Psoas muscle (tissue), 8 donors: ENCODE measurements around the gene SLC44A1. TPM values are rescaled to one million over a fixed set of nuclear protein-coding genes. Genes with fewer than 3 reads are reported as not detected.

Experiments used
- ATAC-seq, 4 donors: fragments of 200-7000 bp; cut with Tn5 transposase; one replicate each; pipeline ENCODE4 v1.9.1; 2020; ENCODE audit warnings: moderate library complexity in 3 of 4, mild to moderate bottlenecking in 2 of 4
- DNase-seq, 2 donors: peaks; one replicate each; pipeline ENCODE4 v3.0.0-alpha.2; 2020
- H3K27ac ChIP-seq: fragments of 200-600 bp; one replicate; pipeline ENCODE4 v1.8.0; 2022
- H3K27me3 ChIP-seq, 3 donors: fragments of 200-600 bp in 1 of 3; one replicate each; pipeline versions ENCODE4 v1.6.1 to v1.8.0; 2013 to 2022; ENCODE audit warnings: low read length in 2 of 3, mild to moderate bottlenecking in 2 of 3, moderate library complexity in 1 of 3; ENCODE audit not compliant: insufficient read depth in 3 of 3
- H3K36me3 ChIP-seq, 2 donors: fragments of 200-600 bp in 1 of 2; one replicate each; pipeline versions ENCODE4 v1.6.1 to v1.8.0; 2013 to 2022; ENCODE audit warnings: low read depth in 1 of 2, mild to moderate bottlenecking in 1 of 2, moderate library complexity in 1 of 2; ENCODE audit not compliant: insufficient read depth in 1 of 2
- H3K4me1 ChIP-seq: fragments of 200-600 bp; one replicate; pipeline ENCODE4 v1.8.0; 2022
- H3K4me3 ChIP-seq: fragments of 200-600 bp; one replicate; pipeline ENCODE4 v1.8.0; 2022; ENCODE audit warnings: mild to moderate bottlenecking
- H3K9me3 ChIP-seq: fragments of 200-600 bp; one replicate; pipeline ENCODE4 v1.8.0; 2022
- CTCF ChIP-seq: fragments of 200-600 bp; IDR thresholded peaks from one replicate; pipeline ENCODE4 v1.8.0; 2022; ENCODE audit warnings: antibody characterized with exemption
- WGBS, 3 donors: extraction: QIAGEN DNeasy Blood & Tissue Kit; methylation state at CpG; one replicate each; pipeline versions ENCODE4 v1.1.6 to v1.1.7; 2013; 5-methylcytosine and 5-hydroxymethylcytosine counted together
- intact Hi-C, 2 donors: fragments of 100-400 bp; cut with DNase I; formaldehyde crosslinking; loops; one replicate each; pipeline versions ENCODE4 v1.11.0 to v1.14.2; 2022
- polyA plus RNA-seq, 3 donors: library from polyadenylated mRNA; stranded (reverse); fragments of 200-250 nt; gene quantifications; one replicate each; pipeline ENCODE4 v1.2.3, GENCODE V29; 2013
- total RNA-seq, 4 donors: library from RNA; stranded (reverse); fragmentation: NEBNext Ultra II Directional in 2 of 4; extraction: Animal tissue kit (Norgen Biotek cat#: 25700) in 2 of 4; gene quantifications; one replicate each; pipeline versions ENCODE4 v1.2.1 to v1.2.4, GENCODE V29; 2021 to 2023
- donor health status: healthy with polysubstance abuse.
- donor health status: DM: no; HTN: no; CAD: no; lungs with moderate emphysema.
- donor health status: Bipolar disorder and iron deficiency.
- donor health status: healthy.
- donor health status: DM: yes; HTN: yes; CAD: no.
- donor health status: DM: no; HTN: no; CAD: no.
- donor health status: DM: no; HTN: no; CAD: no.
- donor health status: DM: yes; HTN: yes; CAD: no.

The SLC44A1 gene
- total and polyA plus RNA-seq, 7 donors: 3.3 to 18.9 (median 7.0) TPM

DNA sequence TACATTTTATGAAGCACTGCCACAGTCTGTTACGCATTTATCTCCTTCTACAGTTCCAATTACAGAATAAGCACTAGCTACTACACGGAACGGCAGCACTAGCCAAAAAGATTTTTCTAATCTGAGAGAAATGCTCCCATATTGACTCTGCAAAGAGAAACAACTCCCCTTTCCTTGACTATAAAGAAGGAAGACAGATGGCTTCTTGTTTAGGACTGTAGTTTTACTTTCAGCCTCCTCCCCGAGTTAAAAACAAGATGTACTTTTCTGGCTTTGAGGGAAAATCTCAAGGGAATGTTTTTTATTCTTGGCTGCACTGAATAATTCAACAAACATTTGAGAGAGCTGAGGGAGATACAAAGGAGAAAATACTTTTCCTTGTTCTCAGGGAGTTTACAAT is 1.9 kb upstream of the SLC44A1 start:
- DNase-seq: no peak
- ATAC-seq: no peak
- no peaks in the 10 kb centered on the region for H3K36me3 ChIP-seq
- no peaks in the 10 kb centered on the region for H3K9me3 ChIP-seq
- no peak for TF ChIP-seq CTCF
- intact Hi-C loops: loop anchor here in 1 of 2 donors (5.0 kb wide), 1 partner anchor 315 kb away; the partner anchor contains the start of gene ABCA1
- 14 to 25% (median 21%) methylated on average over 4 of the region's 4 CpGs for WGBS, 3 donors
- H3K27ac ChIP-seq: no peak overlapping the region
- peaks cover 9% of the 10 kb centered on the region for H3K4me1 ChIP-seq
- no peaks in the 10 kb centered on the region for H3K27me3 ChIP-seq
- H3K4me3 ChIP-seq: no peak overlapping the region

- no peak for TF ChIP-seq CTCF
- 35 to 43% (median 36%) methylated on average over 5 of the region's 5 CpGs for WGBS, 3 donors
- Histone ChIP-seq H3K36me3 (no peaks in the 10 kb centered on the region), H3K27me3 (no peaks in the 10 kb centered on the region), H3K27ac (peak overlapping the region; percentile 80), H3K4me1 (peaks cover 9% of the 10 kb centered on the region), H3K9me3 (no peaks in the 10 kb centered on the region), H3K4me3 (no peak overlapping the region)
- DNase-seq (no peak), ATAC-seq (no peak)
- intact Hi-C loops: loop anchor here in 1 of 2 donors (5.0 kb wide), 1 partner anchor 316 kb away; the partner anchor contains the start of gene ABCA1
Observed at GRCh38 chr9:105243015-105243686, 1.3 kb upstream of the SLC44A1 start.

GRCh38 chr9:105244734-105245028 is 230 bp downstream of the SLC44A1 start:
- no peak for ATAC-seq
- peak overlapping the region; percentile 80 for H3K27ac ChIP-seq
- no peak for DNase-seq
- WGBS, 3 donors: 0 to 1% (median 0%) methylated on average over 27 to 48 of the region's 48 CpGs
- intact Hi-C loops: loop anchor here (5.0 kb wide), 2 partner anchors 168 to 317 kb away; partner anchors contain the start of gene ABCA1 (in 1 of the 2)
- H3K4me3 ChIP-seq: peak overlapping the region; percentile 83
- H3K4me1 ChIP-seq: peaks cover 9% of the 10 kb centered on the region
- H3K9me3 ChIP-seq: no peaks in the 10 kb centered on the region
- TF ChIP-seq CTCF: no peak
- no peaks in the 10 kb centered on the region for H3K27me3 ChIP-seq
- no peaks in the 10 kb centered on the region for H3K36me3 ChIP-seq

GRCh38 chr9:105245029-105245890 is 809 bp downstream of the SLC44A1 start:
- peak; percentile 24 to 53 (median 33) for ATAC-seq
- 0 to 1% (median 1%) methylated on average over 54 to 57 of the region's 57 CpGs for WGBS, 3 donors
- no peaks in the 10 kb centered on the region for H3K27me3 ChIP-seq
- peak; percentile 43 to 64 for DNase-seq
- peak overlapping the region; percentile 80 for H3K27ac ChIP-seq
- intact Hi-C loops: loop anchor here in 1 of 2 donors (5.0 kb wide), 1 partner anchor 167 kb away; no protein-coding TSS in a partner anchor
- H3K9me3 ChIP-seq: no peaks in the 10 kb centered on the region
- peak overlapping the region; percentile 83 for H3K4me3 ChIP-seq
- no peaks in the 10 kb centered on the region for H3K36me3 ChIP-seq
- peaks cover 9% of the 10 kb centered on the region for H3K4me1 ChIP-seq
- TF ChIP-seq CTCF: no peak
